OCI-LY7 (cell line): ENCODE data around the gene HLA-E.

Experiments used
- CTCF ChIP-seq: fragments of 200-600 bp; sonication (generic); conservative IDR thresholded peaks from 2 replicates; pipeline ENCODE4 v1.5.1; 2014; ENCODE audit warnings: mild to moderate bottlenecking, antibody characterized with exemption, low read length, moderate library complexity, mixed read lengths
- EZH2phosphoT487 ChIP-seq: fragments of 200-600 bp; sonication (generic); IDR thresholded peaks from 2 replicates; pipeline ENCODE4 v1.6.1; 2018; ENCODE audit warnings: low read depth, borderline replicate concordance, mild to moderate bottlenecking, mixed run types, antibody characterized with exemption, low read length, moderate library complexity, mixed read lengths

- no peak for TF ChIP-seq CTCF
- no peak for TF ChIP-seq EZH2phosphoT487
Measured at GRCh38 chr6:30461055-30461454, 28.3 kb upstream of the HLA-E start.
